CD4-positive, alpha-beta T cell (primary cell): ENCODE results near the gene NXN. TPM values are rescaled to one million over a fixed set of nuclear protein-coding genes. Genes with fewer than 3 reads are reported as not detected.

Experiments used
- ATAC-seq: fragments of 200-7000 bp; cut with Tn5 transposase; one replicate; pipeline ENCODE4 v1.10.0; 2022; ENCODE audit warnings: mild to moderate bottlenecking; ENCODE audit not compliant: poor library complexity
- CTCF ChIA-PET: fragments of 350-600 bp; sonication (Branson Sonifier 250); formaldehyde crosslinking; loops from one replicate; lab custom pipeline; 2021; ENCODE audit warnings: antibody characterized with exemption, inconsistent platforms; lab: Charles Lee
- POLR2A ChIA-PET: fragments of 350-600 bp; sonication (Branson Sonifier 250); formaldehyde crosslinking; loops from one replicate; lab custom pipeline; 2021; ENCODE audit warnings: antibody characterized with exemption, inconsistent platforms; lab: Charles Lee
- DNase-seq, 14 experiments: peaks; one replicate each; pipeline ENCODE4 v3.0.0-alpha.2; 2013 to 2020; ENCODE audit warnings: mixed read lengths in 2 of 14
- H3K27ac ChIP-seq, 2 donors: one replicate each; pipeline versions ENCODE4 v1.5.1 to v1.7.0; 2013; ENCODE audit warnings: low read length in 2 of 2, low read depth in 1 of 2, mild to moderate bottlenecking in 1 of 2
- H3K27me3 ChIP-seq, 2 experiments: 1 replicate in 1 of 2; 2 replicates in 1 of 2; pipeline versions ENCODE4 v1.6.1 to v1.7.0; 2013; ENCODE audit warnings: low read length in 2 of 2, control low read depth in 1 of 2, mild to moderate bottlenecking in 1 of 2, moderate library complexity in 1 of 2; ENCODE audit not compliant: insufficient read depth in 2 of 2, control insufficient read depth in 1 of 2
- H3K36me3 ChIP-seq: one replicate; pipeline ENCODE4 v1.6.1; 2013; ENCODE audit warnings: low read length, control low read depth; ENCODE audit not compliant: insufficient read depth
- H3K4me1 ChIP-seq: one replicate; pipeline ENCODE4 v1.6.1; 2013; ENCODE audit warnings: low read length, control low read depth; ENCODE audit not compliant: insufficient read depth
- H3K4me3 ChIP-seq: one replicate; pipeline ENCODE4 v1.5.1; 2013; ENCODE audit warnings: mild to moderate bottlenecking, low read length, moderate library complexity
- H3K9me3 ChIP-seq, 2 experiments: 1 replicate in 1 of 2; 2 replicates in 1 of 2; pipeline versions ENCODE4 v1.6.1 to v1.7.0; 2013; ENCODE audit warnings: low read length in 2 of 2, mild to moderate bottlenecking in 2 of 2, control low read depth in 1 of 2, moderate library complexity in 1 of 2; ENCODE audit not compliant: control insufficient read depth in 1 of 2, insufficient read depth in 1 of 2
- H3K27ac Mint-ChIP-seq: one replicate; pipeline ENCODE4 v1.8.0; 2020; ENCODE audit warnings: mixed read lengths
- H3K27me3 Mint-ChIP-seq: one replicate; pipeline ENCODE4 v1.8.0; 2021; ENCODE audit warnings: mixed read lengths
- H3K36me3 Mint-ChIP-seq: one replicate; pipeline ENCODE4 v1.8.0; 2021; ENCODE audit warnings: low read depth, mixed read lengths
- H3K4me1 Mint-ChIP-seq: one replicate; pipeline ENCODE4 v1.8.0; 2021; ENCODE audit warnings: low read depth, mixed read lengths
- H3K4me3 Mint-ChIP-seq: one replicate; pipeline ENCODE4 v1.8.0; 2020; ENCODE audit warnings: mild to moderate bottlenecking, mixed read lengths
- H3K9me3 Mint-ChIP-seq: one replicate; pipeline ENCODE4 v1.8.0; 2020; ENCODE audit warnings: mixed read lengths
- intact Hi-C, 2 experiments: fragments of 100-400 bp; cut with DNase I in 1 of 2; cut with micrococcal nuclease in 1 of 2; formaldehyde crosslinking; loops; one replicate each; pipeline versions ENCODE4 v1.15.1 to v1.9.0; 2023 to 2025; cut with DNase I, micrococcal nuclease
- total RNA-seq, 174 experiments: library from RNA in 2 of 174; stranded (reverse) in 2 of 174; gene quantifications; one replicate each; pipeline ENCODE4 v1.2.3 and lab custom pipeline; 2021 to 2026
- TF ChIP-seq, protein P1 (sequence below): fragments of 200-600 bp; IDR thresholded peaks from one replicate; pipeline ENCODE4 v1.8.0; 2022; ENCODE audit warnings: antibody characterized with exemption, mild to moderate bottlenecking

Gene NXN
- total RNA-seq, 2 experiments from 2014 or later, result 0.80 to 0.98 TPM

- TF ChIP-seq, protein P1, sequence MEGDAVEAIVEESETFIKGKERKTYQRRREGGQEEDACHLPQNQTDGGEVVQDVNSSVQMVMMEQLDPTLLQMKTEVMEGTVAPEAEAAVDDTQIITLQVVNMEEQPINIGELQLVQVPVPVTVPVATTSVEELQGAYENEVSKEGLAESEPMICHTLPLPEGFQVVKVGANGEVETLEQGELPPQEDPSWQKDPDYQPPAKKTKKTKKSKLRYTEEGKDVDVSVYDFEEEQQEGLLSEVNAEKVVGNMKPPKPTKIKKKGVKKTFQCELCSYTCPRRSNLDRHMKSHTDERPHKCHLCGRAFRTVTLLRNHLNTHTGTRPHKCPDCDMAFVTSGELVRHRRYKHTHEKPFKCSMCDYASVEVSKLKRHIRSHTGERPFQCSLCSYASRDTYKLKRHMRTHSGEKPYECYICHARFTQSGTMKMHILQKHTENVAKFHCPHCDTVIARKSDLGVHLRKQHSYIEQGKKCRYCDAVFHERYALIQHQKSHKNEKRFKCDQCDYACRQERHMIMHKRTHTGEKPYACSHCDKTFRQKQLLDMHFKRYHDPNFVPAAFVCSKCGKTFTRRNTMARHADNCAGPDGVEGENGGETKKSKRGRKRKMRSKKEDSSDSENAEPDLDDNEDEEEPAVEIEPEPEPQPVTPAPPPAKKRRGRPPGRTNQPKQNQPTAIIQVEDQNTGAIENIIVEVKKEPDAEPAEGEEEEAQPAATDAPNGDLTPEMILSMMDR, result no peak
- no peaks in the 10 kb centered on the region for H3K9me3 ChIP-seq
- Mint-ChIP-seq H3K36me3 (no peaks in the 10 kb centered on the region), H3K4me1 (no peaks in the 10 kb centered on the region), H3K9me3 (no peaks in the 10 kb centered on the region), H3K4me3 (no peak overlapping the region), H3K27ac (no peak overlapping the region), H3K27me3 (peaks cover 23% of the 10 kb centered on the region)
- H3K27ac ChIP-seq, result no peak overlapping the region
- ChIA-PET POLR2A (no interaction called here), CTCF (interaction anchor here (1.1 kb wide), 1 partner anchor 81 kb away, joined by 3 read pairs; the partner anchor contains the start of gene TIMM22)
- H3K4me3 ChIP-seq, result no peak overlapping the region
- intact Hi-C loops, result no loop called here
- ATAC-seq (no peak), DNase-seq (no peak)
- no peaks in the 10 kb centered on the region for H3K4me1 ChIP-seq
- H3K27me3 ChIP-seq, result no peaks in the 10 kb centered on the region
- H3K36me3 ChIP-seq, result no peaks in the 10 kb centered on the region
Observed at GRCh38 chr17:915538-916201, 63.9 kb downstream of the NXN start.

GRCh38 chr17:914561-914960 is 65.0 kb downstream of the NXN start:
- ChIA-PET POLR2A (no interaction called here), CTCF (no interaction called here)
- H3K36me3 Mint-ChIP-seq, result no peaks in the 10 kb centered on the region
- Histone ChIP-seq H3K27me3 (no peaks in the 10 kb centered on the region), H3K27ac (no peak overlapping the region), H3K4me1 (no peaks in the 10 kb centered on the region), H3K4me3 (no peak overlapping the region), H3K36me3 (no peaks in the 10 kb centered on the region), H3K9me3 (no peaks in the 10 kb centered on the region)
- no peak overlapping the region for H3K4me3 Mint-ChIP-seq
- no peaks in the 10 kb centered on the region for H3K4me1 Mint-ChIP-seq
- peaks cover 26% of the 10 kb centered on the region for H3K27me3 Mint-ChIP-seq
- TF ChIP-seq, protein P1, result no peak
- no peak overlapping the region for H3K27ac Mint-ChIP-seq
- intact Hi-C loops, result no loop called here
- ATAC-seq (no peak), DNase-seq (no peak)
- no peaks in the 10 kb centered on the region for H3K9me3 Mint-ChIP-seq

DNA sequence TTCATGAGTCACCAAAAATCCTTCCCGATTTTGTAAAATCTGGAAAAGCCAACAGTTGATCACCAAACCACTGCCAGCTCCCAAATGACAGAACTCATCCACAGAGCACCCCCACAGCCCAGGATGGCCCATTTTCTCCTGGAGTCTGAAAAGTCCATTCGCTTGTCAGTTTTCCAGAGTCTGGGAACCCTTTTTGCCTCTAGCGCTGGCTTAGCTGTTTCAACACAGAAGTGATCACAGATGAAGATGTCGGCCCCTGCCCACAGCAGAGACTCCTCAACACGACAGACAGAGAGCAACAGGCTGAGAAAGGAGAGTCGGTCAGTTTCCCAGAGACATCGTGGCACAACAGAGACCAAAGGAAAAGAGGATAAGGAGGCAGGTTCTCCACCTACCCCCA is 66.4 kb downstream of the NXN start:
- H3K36me3 Mint-ChIP-seq, result no peaks in the 10 kb centered on the region
- H3K27me3 Mint-ChIP-seq, result peaks cover 27% of the 10 kb centered on the region
- DNase-seq, result no peak
- ATAC-seq, result no peak
- no peaks in the 10 kb centered on the region for H3K9me3 Mint-ChIP-seq
- Histone ChIP-seq H3K4me3 (no peak overlapping the region), H3K4me1 (no peaks in the 10 kb centered on the region), H3K27ac (no peak overlapping the region), H3K27me3 (no peaks in the 10 kb centered on the region), H3K36me3 (no peaks in the 10 kb centered on the region), H3K9me3 (no peaks in the 10 kb centered on the region)
- no peak overlapping the region for H3K27ac Mint-ChIP-seq
- no peak overlapping the region for H3K4me3 Mint-ChIP-seq
- intact Hi-C loops, result no loop called here
- H3K4me1 Mint-ChIP-seq, result no peaks in the 10 kb centered on the region
- ChIA-PET POLR2A (no interaction called here), CTCF (no interaction called here)
- TF ChIP-seq, protein P1, result no peak
